ENCODE measurements around the gene GCGR. TPM values are rescaled to one million over a fixed set of nuclear protein-coding genes. Genes with fewer than 3 reads are reported as not detected.

Gene GCGR
- not detected for total RNA-seq

DNA sequence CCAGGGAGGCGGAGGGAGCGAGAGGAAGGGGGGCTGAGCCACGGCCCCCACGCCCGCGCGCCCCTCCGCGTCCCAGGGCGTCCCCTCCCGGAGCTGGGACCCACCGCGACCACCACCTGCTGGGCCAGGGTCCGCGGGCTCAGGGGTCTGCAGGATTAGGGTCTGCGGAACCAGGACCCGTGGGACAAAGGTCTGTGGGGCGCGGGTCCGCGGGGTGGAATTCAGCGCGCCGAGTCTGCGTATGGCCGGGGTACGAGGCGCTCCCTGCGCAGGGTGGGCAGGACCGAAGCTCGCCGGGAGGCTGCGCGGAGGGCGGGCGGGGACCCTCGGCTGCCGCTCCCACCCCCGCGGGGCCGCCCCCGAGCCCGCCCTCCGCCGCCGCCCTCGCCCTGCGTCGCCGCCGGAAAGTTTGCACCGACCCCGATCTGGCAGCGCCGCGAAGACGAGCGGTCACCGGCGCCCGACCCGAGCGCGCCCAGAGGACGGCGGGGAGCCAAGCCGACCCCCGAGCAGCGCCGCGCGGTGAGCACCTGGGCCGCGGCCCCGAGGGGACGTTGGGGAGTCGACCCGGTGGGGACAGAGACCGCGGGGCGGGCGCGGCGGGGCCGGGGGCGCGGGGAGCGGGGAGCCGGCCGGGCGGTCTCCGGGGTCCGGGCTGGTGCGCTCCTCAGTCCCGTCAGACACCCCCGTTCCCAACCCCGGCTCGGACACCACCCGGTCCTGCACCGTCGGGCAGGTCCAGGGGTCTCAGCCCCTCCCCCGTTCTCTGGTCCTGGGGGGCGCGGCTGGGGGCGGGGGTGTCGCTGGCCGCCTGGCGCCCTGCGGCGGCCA lies at the start of gene GCGR:
Gene GCGR, plus strand, starts transcription at position 423 of the 831 bp plus-strand sequence. CDS start 4,869 bp downstream, outside the sequence.
- no peak for DNase-seq
- CTCF ChIA-PET, result no interaction called here
- Mint-ChIP-seq H3K27me3 (ENCODE audit: low read depth) (peaks cover 37% of the 10 kb centered on the region), H3K27ac (no peak within 1 kb of the TSS), H3K9me3 (no peaks in the 10 kb centered on the region), H3K4me1 (ENCODE audit: low read depth) (peaks cover 3% of the 10 kb centered on the region), H3K4me3 (no peak within 1 kb of the TSS), H3K36me3 (ENCODE audit: low read depth) (no peaks in the 10 kb centered on the region)
- intact Hi-C loops (cut with micrococcal nuclease), result no loop called here

GRCh38 chr17:81792675-81793615 lies 11.0 kb upstream of the GCGR start:
- DNase-seq, result no peak
- Mint-ChIP-seq H3K9me3 (no peaks in the 10 kb centered on the region), H3K4me1 (ENCODE audit: low read depth) (no peaks in the 10 kb centered on the region), H3K4me3 (no peak overlapping the region), H3K27ac (no peak overlapping the region), H3K36me3 (ENCODE audit: low read depth) (no peaks in the 10 kb centered on the region), H3K27me3 (ENCODE audit: low read depth) (no peaks in the 10 kb centered on the region)
- CTCF ChIA-PET, result no interaction called here
- intact Hi-C loops (cut with micrococcal nuclease), result no loop called here

DNA sequence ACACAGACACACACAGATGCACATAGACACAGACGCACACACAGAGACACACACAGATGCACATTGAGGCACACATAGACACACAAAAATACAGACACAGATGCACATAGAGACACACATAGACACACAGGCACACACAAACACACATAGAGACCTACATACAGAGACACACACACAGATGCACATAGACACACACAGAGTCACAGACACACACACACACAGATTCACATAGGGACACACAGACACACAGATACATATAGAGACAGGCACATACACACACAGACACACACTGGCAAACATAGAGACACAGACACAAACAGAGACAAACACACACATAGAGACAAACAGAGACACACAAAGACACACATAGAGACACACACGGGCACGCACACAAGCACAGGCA lies 9.9 kb upstream of the GCGR start:
- CTCF ChIA-PET, result no interaction called here
- DNase-seq, result no peak
- H3K4me3 Mint-ChIP-seq, result no peak overlapping the region
- H3K36me3 Mint-ChIP-seq (ENCODE audit: low read depth), result no peaks in the 10 kb centered on the region
- no peaks in the 10 kb centered on the region for H3K4me1 Mint-ChIP-seq (ENCODE audit: low read depth)
- H3K27me3 Mint-ChIP-seq (ENCODE audit: low read depth), result no peaks in the 10 kb centered on the region
- no peak overlapping the region for H3K27ac Mint-ChIP-seq
- H3K9me3 Mint-ChIP-seq, result no peaks in the 10 kb centered on the region
- intact Hi-C loops (cut with micrococcal nuclease), result no loop called here

DNA sequence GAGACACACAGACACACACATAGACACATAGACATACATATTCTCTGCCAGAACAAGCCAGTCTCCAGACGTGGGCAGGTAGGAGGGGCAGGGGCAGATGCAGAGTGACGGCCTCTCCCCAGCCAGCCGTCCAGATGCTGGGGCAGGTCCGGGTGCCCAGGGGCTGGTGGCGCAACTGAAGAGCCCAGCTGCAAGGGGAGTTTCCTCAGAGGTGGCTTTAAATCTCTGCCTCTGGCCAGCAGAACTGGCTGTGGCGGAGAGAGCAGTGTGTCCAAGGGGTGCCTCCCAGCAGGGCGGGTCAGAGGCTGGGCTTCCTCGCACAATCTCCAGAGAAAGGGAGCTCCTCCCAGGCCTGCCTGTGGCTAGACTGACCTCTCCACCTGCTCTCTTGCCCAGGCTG lies 9.4 kb upstream of the GCGR start:
- CTCF ChIA-PET, result no interaction called here
- no peaks in the 10 kb centered on the region for H3K9me3 Mint-ChIP-seq
- no peaks in the 10 kb centered on the region for H3K27me3 Mint-ChIP-seq (ENCODE audit: low read depth)
- no peaks in the 10 kb centered on the region for H3K36me3 Mint-ChIP-seq (ENCODE audit: low read depth)
- intact Hi-C loops (cut with micrococcal nuclease), result no loop called here
- no peak for DNase-seq
- no peak overlapping the region for H3K4me3 Mint-ChIP-seq
- H3K4me1 Mint-ChIP-seq (ENCODE audit: low read depth), result no peaks in the 10 kb centered on the region
- no peak overlapping the region for H3K27ac Mint-ChIP-seq

GRCh38 chr17:81801327-81801726 lies 2.6 kb upstream of the GCGR start:
- H3K4me3 Mint-ChIP-seq, result no peak overlapping the region
- H3K9me3 Mint-ChIP-seq, result no peaks in the 10 kb centered on the region
- H3K27me3 Mint-ChIP-seq (ENCODE audit: low read depth), result peaks cover 25% of the 10 kb centered on the region
- CTCF ChIA-PET, result no interaction called here
- H3K27ac Mint-ChIP-seq, result no peak overlapping the region
- intact Hi-C loops (cut with micrococcal nuclease), result no loop called here
- no peaks in the 10 kb centered on the region for H3K36me3 Mint-ChIP-seq (ENCODE audit: low read depth)
- no peak for DNase-seq
- peaks cover 3% of the 10 kb centered on the region for H3K4me1 Mint-ChIP-seq (ENCODE audit: low read depth)

GRCh38 chr17:81802048-81802758 lies 1.7 kb upstream of the GCGR start:
- CTCF ChIA-PET, result no interaction called here
- Mint-ChIP-seq H3K4me1 (ENCODE audit: low read depth) (peaks cover 3% of the 10 kb centered on the region), H3K9me3 (no peaks in the 10 kb centered on the region), H3K36me3 (ENCODE audit: low read depth) (no peaks in the 10 kb centered on the region), H3K27ac (no peak overlapping the region), H3K4me3 (no peak overlapping the region), H3K27me3 (ENCODE audit: low read depth) (peaks cover 27% of the 10 kb centered on the region)
- intact Hi-C loops (cut with micrococcal nuclease), result no loop called here
- no peak for DNase-seq

DNA sequence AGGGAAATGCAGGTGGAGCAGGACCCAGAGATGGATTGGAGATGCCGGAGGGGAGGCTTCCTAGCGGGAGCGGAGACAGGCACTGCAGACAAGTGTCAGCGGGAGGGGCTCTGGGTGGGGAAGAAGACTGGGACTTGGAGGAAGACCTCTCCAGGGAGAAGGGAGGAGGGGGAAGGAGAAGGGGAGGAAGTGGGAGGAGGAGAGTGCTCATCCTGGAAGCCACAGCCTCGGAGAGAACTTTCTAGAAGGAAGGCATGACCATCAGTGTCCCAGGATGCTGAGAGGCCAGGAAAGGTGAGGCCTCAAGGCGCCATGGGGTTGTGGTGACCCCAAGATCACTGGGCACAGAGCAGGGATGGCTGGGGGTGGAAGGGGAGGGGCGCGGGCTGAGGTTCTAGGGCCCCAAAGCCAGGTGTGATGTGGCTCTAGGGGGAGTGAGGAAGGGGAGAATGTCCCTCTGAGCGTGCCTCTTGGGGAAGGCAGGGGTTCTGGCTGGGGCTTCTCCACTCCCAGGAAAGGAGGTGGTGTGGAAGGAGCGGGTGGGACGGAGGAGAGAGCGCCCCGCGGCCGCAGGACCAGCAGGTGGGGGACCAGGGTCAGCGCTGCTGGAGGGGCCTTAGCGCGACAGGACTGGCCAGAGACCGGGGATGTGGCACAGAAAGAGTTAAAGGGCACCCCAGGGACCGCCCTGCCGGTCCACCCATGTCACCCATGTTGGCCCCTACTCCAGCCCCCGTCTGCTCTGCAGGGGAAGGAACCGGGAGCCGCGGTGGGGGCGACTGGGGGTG lies 900 bp upstream of the GCGR start:
- H3K36me3 Mint-ChIP-seq (ENCODE audit: low read depth), result no peaks in the 10 kb centered on the region
- H3K27ac Mint-ChIP-seq, result no peak overlapping the region
- intact Hi-C loops (cut with micrococcal nuclease), result no loop called here
- no peak for DNase-seq
- H3K4me1 Mint-ChIP-seq (ENCODE audit: low read depth), result peaks cover 3% of the 10 kb centered on the region
- H3K9me3 Mint-ChIP-seq, result no peaks in the 10 kb centered on the region
- no peak overlapping the region for H3K4me3 Mint-ChIP-seq
- H3K27me3 Mint-ChIP-seq (ENCODE audit: low read depth), result peaks cover 34% of the 10 kb centered on the region
- CTCF ChIA-PET, result no interaction called here

GRCh38 chr17:81804559-81805399 lies 829 bp downstream of the GCGR start:
- no peak for DNase-seq
- Mint-ChIP-seq H3K4me3 (no peak overlapping the region), H3K36me3 (ENCODE audit: low read depth) (no peaks in the 10 kb centered on the region), H3K4me1 (ENCODE audit: low read depth) (peaks cover 3% of the 10 kb centered on the region), H3K27me3 (ENCODE audit: low read depth) (peaks cover 43% of the 10 kb centered on the region), H3K27ac (no peak overlapping the region), H3K9me3 (no peaks in the 10 kb centered on the region)
- intact Hi-C loops (cut with micrococcal nuclease), result no loop called here
- CTCF ChIA-PET, result no interaction called here

DNA sequence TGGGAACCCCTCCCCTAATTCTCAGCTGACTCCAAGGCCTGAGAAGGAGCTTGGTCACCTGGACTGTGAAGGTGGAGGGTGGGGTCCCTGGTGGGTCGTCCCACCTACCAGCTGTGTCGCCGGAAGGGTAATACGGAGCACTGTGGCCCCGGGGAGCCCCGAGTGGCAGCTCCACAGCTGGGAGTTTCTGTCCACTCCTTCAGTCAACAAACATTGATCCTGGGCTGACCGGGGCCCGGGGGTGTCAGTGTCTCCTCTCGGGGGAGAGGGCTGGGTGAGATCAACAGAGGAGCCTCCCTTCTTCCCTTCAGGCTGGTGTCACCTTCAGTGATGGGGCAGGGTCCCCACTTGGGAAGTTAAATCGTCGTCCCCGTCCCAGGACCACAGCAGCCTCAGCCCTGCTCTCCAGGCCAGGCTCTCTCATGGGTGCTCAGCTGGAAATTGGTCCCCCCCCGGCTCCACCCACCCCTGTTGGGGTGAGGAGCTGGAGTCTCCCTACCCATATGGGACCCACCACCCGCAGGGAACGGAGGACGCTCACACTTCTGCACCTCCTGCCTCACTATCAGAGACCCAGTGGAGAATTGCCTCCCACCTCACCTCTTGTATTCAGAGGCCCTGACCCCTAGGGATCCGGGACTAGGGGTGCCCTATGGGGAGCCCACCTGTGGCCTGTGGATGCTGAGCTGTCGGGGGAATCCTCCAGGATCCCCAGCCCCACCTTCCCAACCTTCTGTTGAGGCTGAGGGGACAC lies 1.9 kb downstream of the GCGR start:
- H3K36me3 Mint-ChIP-seq (ENCODE audit: low read depth), result no peaks in the 10 kb centered on the region
- no peak overlapping the region for H3K4me3 Mint-ChIP-seq
- no peak overlapping the region for H3K27ac Mint-ChIP-seq
- intact Hi-C loops (cut with micrococcal nuclease), result no loop called here
- H3K9me3 Mint-ChIP-seq, result no peaks in the 10 kb centered on the region
- peaks cover 3% of the 10 kb centered on the region for H3K4me1 Mint-ChIP-seq (ENCODE audit: low read depth)
- CTCF ChIA-PET, result no interaction called here
- H3K27me3 Mint-ChIP-seq (ENCODE audit: low read depth), result peaks cover 47% of the 10 kb centered on the region
- DNase-seq, result no peak

GRCh38 chr17:81806461-81807209 lies 2.7 kb downstream of the GCGR start:
- peaks cover 42% of the 10 kb centered on the region for H3K27me3 Mint-ChIP-seq (ENCODE audit: low read depth)
- CTCF ChIA-PET, result no interaction called here
- no peaks in the 10 kb centered on the region for H3K36me3 Mint-ChIP-seq (ENCODE audit: low read depth)
- H3K4me1 Mint-ChIP-seq (ENCODE audit: low read depth), result peaks cover 3% of the 10 kb centered on the region
- no peak overlapping the region for H3K27ac Mint-ChIP-seq
- intact Hi-C loops (cut with micrococcal nuclease), result no loop called here
- no peaks in the 10 kb centered on the region for H3K9me3 Mint-ChIP-seq
- H3K4me3 Mint-ChIP-seq, result no peak overlapping the region
- DNase-seq, result no peak

Data from activated naive CD4-positive, alpha-beta T cell treated with anti-CD3 and anti-CD28 coated beads for 36 hours (primary cell).